ENCODE results near the gene MAPK10. TPM values are rescaled to one million over a fixed set of nuclear protein-coding genes. Genes with fewer than 3 reads are reported as not detected.

MAPK10 gene
- total and polyA plus RNA-seq, 2 of the 8 experiments (the other 6 are each of a cell fraction or from before 2014, with no cell fraction given), result 2.5 to 3.1 TPM

DNA sequence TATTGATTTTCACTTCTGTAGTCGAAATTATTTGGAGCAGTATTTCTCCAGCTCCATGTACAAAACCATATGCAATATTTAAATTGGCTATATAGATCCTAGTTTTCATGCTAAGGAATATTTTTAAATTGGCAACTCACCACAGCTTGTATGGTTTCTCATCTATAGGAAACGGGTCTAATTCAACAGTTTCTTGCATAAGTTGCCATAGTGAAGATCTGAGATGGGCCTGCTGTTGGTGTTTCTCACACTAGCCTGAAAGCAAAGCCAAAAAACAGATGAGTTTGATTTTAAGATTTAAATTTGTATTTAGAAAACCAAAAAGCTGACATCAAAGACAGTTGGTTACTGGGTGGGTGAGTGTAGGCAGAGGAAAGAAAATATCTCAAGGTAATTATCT is 5.5 kb downstream of the MAPK10 start (continued):
- TF ChIP-seq, protein P1, sequence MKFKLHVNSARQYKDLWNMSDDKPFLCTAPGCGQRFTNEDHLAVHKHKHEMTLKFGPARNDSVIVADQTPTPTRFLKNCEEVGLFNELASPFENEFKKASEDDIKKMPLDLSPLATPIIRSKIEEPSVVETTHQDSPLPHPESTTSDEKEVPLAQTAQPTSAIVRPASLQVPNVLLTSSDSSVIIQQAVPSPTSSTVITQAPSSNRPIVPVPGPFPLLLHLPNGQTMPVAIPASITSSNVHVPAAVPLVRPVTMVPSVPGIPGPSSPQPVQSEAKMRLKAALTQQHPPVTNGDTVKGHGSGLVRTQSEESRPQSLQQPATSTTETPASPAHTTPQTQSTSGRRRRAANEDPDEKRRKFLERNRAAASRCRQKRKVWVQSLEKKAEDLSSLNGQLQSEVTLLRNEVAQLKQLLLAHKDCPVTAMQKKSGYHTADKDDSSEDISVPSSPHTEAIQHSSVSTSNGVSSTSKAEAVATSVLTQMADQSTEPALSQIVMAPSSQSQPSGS (IDR thresholded peaks at IDR 0.05; ENCODE audit: low read length), result no peak
